Measurements from ENCODE around the gene SETD6.

The SETD6 gene

GRCh38 chr16:58515125-58515870 lies at the start of gene SETD6:
SETD6 (plus strand) TSS chr16:58515517; CDS start chr16:58515538, 21 bp downstream.
- peaks cover 39% of the 10 kb centered on the region for H3K36me3 ChIP-seq (ENCODE audit: control insufficient read depth, low read depth, low read length)
- peak within 1 kb of the TSS; percentile 91 for H3K4me3 ChIP-seq (ENCODE audit: low read length)
- peak within 1 kb of the TSS; percentile 61 for H3K27ac ChIP-seq (ENCODE audit: low read length)
- H3K27me3 ChIP-seq (ENCODE audit: control insufficient read depth, insufficient read depth, low read length): no peaks in the 10 kb centered on the region
- H3K9ac ChIP-seq (ENCODE audit: low read length): peak within 1 kb of the TSS; percentile 92
- H3K9me3 ChIP-seq (ENCODE audit: control insufficient read depth, low read depth, low read length): no peaks in the 10 kb centered on the region
- peaks cover 3% of the 10 kb centered on the region for H3K4me1 ChIP-seq (ENCODE audit: control insufficient read depth, low read depth, low read length)

GRCh38 chr16:58465817-58466216 lies 49.5 kb upstream of the SETD6 start:
- Histone ChIP-seq H3K27ac (ENCODE audit: low read length) (no peak overlapping the region), H3K27me3 (ENCODE audit: control insufficient read depth, insufficient read depth, low read length) (peaks cover 55% of the 10 kb centered on the region), H3K4me1 (ENCODE audit: control insufficient read depth, low read depth, low read length) (peaks cover 6% of the 10 kb centered on the region), H3K9ac (ENCODE audit: low read length) (no peak overlapping the region), H3K9me3 (ENCODE audit: control insufficient read depth, low read depth, low read length) (no peaks in the 10 kb centered on the region), H3K36me3 (ENCODE audit: control insufficient read depth, low read depth, low read length) (no peaks in the 10 kb centered on the region), H3K4me3 (ENCODE audit: low read length) (no peak overlapping the region)

- H3K36me3 ChIP-seq (ENCODE audit: control insufficient read depth, low read depth, low read length): no peaks in the 10 kb centered on the region
- H3K4me3 ChIP-seq (ENCODE audit: low read length): no peak overlapping the region
- no peaks in the 10 kb centered on the region for H3K9me3 ChIP-seq (ENCODE audit: control insufficient read depth, low read depth, low read length)
- no peak overlapping the region for H3K9ac ChIP-seq (ENCODE audit: low read length)
- H3K4me1 ChIP-seq (ENCODE audit: control insufficient read depth, low read depth, low read length): peaks cover 6% of the 10 kb centered on the region
- peaks cover 51% of the 10 kb centered on the region for H3K27me3 ChIP-seq (ENCODE audit: control insufficient read depth, insufficient read depth, low read length)
- H3K27ac ChIP-seq (ENCODE audit: low read length): no peak overlapping the region
These were observed 48.9 kb upstream of the SETD6 start for GRCh38 chr16:58466396-58466795.

- Histone ChIP-seq H3K4me3 (ENCODE audit: low read length) (no peak overlapping the region), H3K27me3 (ENCODE audit: control insufficient read depth, insufficient read depth, low read length) (peaks cover 36% of the 10 kb centered on the region)
These were observed 47.4 kb upstream of the SETD6 start for GRCh38 chr16:58467905-58468304.

GRCh38 chr16:58471209-58471975 lies 43.9 kb upstream of the SETD6 start:
- H3K9ac ChIP-seq (ENCODE audit: low read length): no peak overlapping the region
- no peak overlapping the region for H3K4me3 ChIP-seq (ENCODE audit: low read length)
- no peaks in the 10 kb centered on the region for H3K4me1 ChIP-seq (ENCODE audit: control insufficient read depth, low read depth, low read length)
- H3K36me3 ChIP-seq (ENCODE audit: control insufficient read depth, low read depth, low read length): no peaks in the 10 kb centered on the region
- no peak overlapping the region for H3K27ac ChIP-seq (ENCODE audit: low read length)
- peaks cover 5% of the 10 kb centered on the region for H3K27me3 ChIP-seq (ENCODE audit: control insufficient read depth, insufficient read depth, low read length)
- no peaks in the 10 kb centered on the region for H3K9me3 ChIP-seq (ENCODE audit: control insufficient read depth, low read depth, low read length)

More at GRCh38 chr16:58467905-58468304, 47.4 kb upstream of the SETD6 start:
- Histone ChIP-seq H3K9ac (ENCODE audit: low read length) (no peak overlapping the region), H3K36me3 (ENCODE audit: control insufficient read depth, low read depth, low read length) (no peaks in the 10 kb centered on the region), H3K9me3 (ENCODE audit: control insufficient read depth, low read depth, low read length) (no peaks in the 10 kb centered on the region), H3K4me1 (ENCODE audit: control insufficient read depth, low read depth, low read length) (peaks cover 6% of the 10 kb centered on the region), H3K27ac (ENCODE audit: low read length) (no peak overlapping the region)

GRCh38 chr16:58472266-58472665 lies 43.1 kb upstream of the SETD6 start:
- no peak overlapping the region for H3K9ac ChIP-seq (ENCODE audit: low read length)
- no peaks in the 10 kb centered on the region for H3K9me3 ChIP-seq (ENCODE audit: control insufficient read depth, low read depth, low read length)
- H3K27me3 ChIP-seq (ENCODE audit: control insufficient read depth, insufficient read depth, low read length): no peaks in the 10 kb centered on the region
- H3K4me3 ChIP-seq (ENCODE audit: low read length): no peak overlapping the region
- no peak overlapping the region for H3K27ac ChIP-seq (ENCODE audit: low read length)
- no peaks in the 10 kb centered on the region for H3K36me3 ChIP-seq (ENCODE audit: control insufficient read depth, low read depth, low read length)
- H3K4me1 ChIP-seq (ENCODE audit: control insufficient read depth, low read depth, low read length): no peaks in the 10 kb centered on the region

- Histone ChIP-seq H3K9me3 (ENCODE audit: control insufficient read depth, low read depth, low read length) (no peaks in the 10 kb centered on the region), H3K27me3 (ENCODE audit: control insufficient read depth, insufficient read depth, low read length) (no peaks in the 10 kb centered on the region), H3K4me3 (ENCODE audit: low read length) (no peak overlapping the region), H3K9ac (ENCODE audit: low read length) (no peak overlapping the region), H3K36me3 (ENCODE audit: control insufficient read depth, low read depth, low read length) (no peaks in the 10 kb centered on the region), H3K27ac (ENCODE audit: low read length) (no peak overlapping the region), H3K4me1 (ENCODE audit: control insufficient read depth, low read depth, low read length) (no peaks in the 10 kb centered on the region)
These were observed 42.5 kb upstream of the SETD6 start for GRCh38 chr16:58472827-58473226.

GRCh38 chr16:58474296-58474695 lies 41.0 kb upstream of the SETD6 start:
- Histone ChIP-seq H3K27ac (ENCODE audit: low read length) (no peak overlapping the region), H3K4me1 (ENCODE audit: control insufficient read depth, low read depth, low read length) (no peaks in the 10 kb centered on the region), H3K9ac (ENCODE audit: low read length) (no peak overlapping the region), H3K4me3 (ENCODE audit: low read length) (no peak overlapping the region), H3K9me3 (ENCODE audit: control insufficient read depth, low read depth, low read length) (no peaks in the 10 kb centered on the region), H3K36me3 (ENCODE audit: control insufficient read depth, low read depth, low read length) (no peaks in the 10 kb centered on the region), H3K27me3 (ENCODE audit: control insufficient read depth, insufficient read depth, low read length) (no peaks in the 10 kb centered on the region)

- Histone ChIP-seq H3K27ac (ENCODE audit: low read length) (no peak overlapping the region), H3K9me3 (ENCODE audit: control insufficient read depth, low read depth, low read length) (no peaks in the 10 kb centered on the region), H3K9ac (ENCODE audit: low read length) (no peak overlapping the region), H3K4me3 (ENCODE audit: low read length) (no peak overlapping the region), H3K36me3 (ENCODE audit: control insufficient read depth, low read depth, low read length) (no peaks in the 10 kb centered on the region), H3K4me1 (ENCODE audit: control insufficient read depth, low read depth, low read length) (no peaks in the 10 kb centered on the region), H3K27me3 (ENCODE audit: control insufficient read depth, insufficient read depth, low read length) (no peaks in the 10 kb centered on the region)
These were observed 40.2 kb upstream of the SETD6 start for GRCh38 chr16:58475091-58475619.

GRCh38 chr16:58476791-58477190 lies 38.5 kb upstream of the SETD6 start:
- H3K27ac ChIP-seq (ENCODE audit: low read length): no peak overlapping the region
- H3K4me3 ChIP-seq (ENCODE audit: low read length): no peak overlapping the region
- no peaks in the 10 kb centered on the region for H3K27me3 ChIP-seq (ENCODE audit: control insufficient read depth, insufficient read depth, low read length)
- H3K9ac ChIP-seq (ENCODE audit: low read length): no peak overlapping the region
- H3K9me3 ChIP-seq (ENCODE audit: control insufficient read depth, low read depth, low read length): no peaks in the 10 kb centered on the region
- no peaks in the 10 kb centered on the region for H3K36me3 ChIP-seq (ENCODE audit: control insufficient read depth, low read depth, low read length)
- no peaks in the 10 kb centered on the region for H3K4me1 ChIP-seq (ENCODE audit: control insufficient read depth, low read depth, low read length)

- H3K4me3 ChIP-seq (ENCODE audit: low read length): no peak overlapping the region
- H3K9me3 ChIP-seq (ENCODE audit: control insufficient read depth, low read depth, low read length): no peaks in the 10 kb centered on the region
- no peak overlapping the region for H3K27ac ChIP-seq (ENCODE audit: low read length)
- H3K36me3 ChIP-seq (ENCODE audit: control insufficient read depth, low read depth, low read length): no peaks in the 10 kb centered on the region
- H3K9ac ChIP-seq (ENCODE audit: low read length): no peak overlapping the region
- no peaks in the 10 kb centered on the region for H3K27me3 ChIP-seq (ENCODE audit: control insufficient read depth, insufficient read depth, low read length)
- peaks cover 2% of the 10 kb centered on the region for H3K4me1 ChIP-seq (ENCODE audit: control insufficient read depth, low read depth, low read length)
These were observed 36.9 kb upstream of the SETD6 start for GRCh38 chr16:58478427-58478826.
